IPS-15b (cell line): ENCODE results near the gene PTGER2.

Experiments
- H3K27me3 ChIP-seq: one replicate; pipeline ENCODE4 v1.6.1; 2013; ENCODE audit warnings: low read length; ENCODE audit not compliant: control insufficient read depth, insufficient read depth
- H3K36me3 ChIP-seq: one replicate; pipeline ENCODE4 v1.6.1; 2013; ENCODE audit warnings: low read length; ENCODE audit not compliant: control insufficient read depth, insufficient read depth
- H3K4me1 ChIP-seq: one replicate; pipeline ENCODE4 v1.6.1; 2013; ENCODE audit warnings: mild to moderate bottlenecking, low read length; ENCODE audit not compliant: control insufficient read depth, insufficient read depth
- H3K4me3 ChIP-seq: one replicate; pipeline ENCODE4 v1.5.1; 2013; ENCODE audit warnings: low read depth, low read length
- H3K9ac ChIP-seq: one replicate; pipeline ENCODE4 v1.6.1; 2013; ENCODE audit warnings: low read depth, mild to moderate bottlenecking, low read length
- H3K9me3 ChIP-seq: one replicate; pipeline ENCODE4 v1.6.1; 2013; ENCODE audit warnings: mild to moderate bottlenecking, low read length; ENCODE audit not compliant: control insufficient read depth, insufficient read depth

Gene PTGER2

GRCh38 chr14:52277552-52277951, 36.6 kb upstream of the PTGER2 start:
- Histone ChIP-seq H3K36me3 (no peaks in the 10 kb centered on the region), H3K27me3 (no peaks in the 10 kb centered on the region), H3K4me3 (no peak overlapping the region), H3K9me3 (no peaks in the 10 kb centered on the region), H3K4me1 (peaks cover 6% of the 10 kb centered on the region), H3K9ac (no peak overlapping the region)

GRCh38 chr14:52279408-52279807, 34.7 kb upstream of the PTGER2 start:
- no peak overlapping the region for H3K4me3 ChIP-seq
- H3K36me3 ChIP-seq = no peaks in the 10 kb centered on the region

DNA sequence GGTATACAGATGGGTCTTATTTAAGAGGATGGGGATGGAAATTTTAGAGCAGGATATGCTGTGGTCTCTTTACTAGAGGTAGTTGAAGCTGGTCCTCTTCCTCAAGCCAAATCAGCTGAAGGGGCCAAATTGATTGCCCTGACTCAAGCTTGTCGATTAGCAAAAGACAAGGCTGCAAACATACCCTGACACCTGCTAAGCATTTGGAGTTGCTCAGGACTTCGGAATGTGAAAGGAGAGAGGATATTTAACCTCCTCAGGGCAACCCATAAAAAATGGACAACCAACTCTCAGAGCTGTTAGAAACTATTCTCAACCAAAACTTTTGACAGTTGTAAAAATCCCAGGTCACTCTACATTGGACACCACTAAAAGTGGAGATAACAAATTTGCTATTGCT, 31.0 kb upstream of the PTGER2 start:
- Histone ChIP-seq H3K4me1 (peaks cover 4% of the 10 kb centered on the region), H3K36me3 (no peaks in the 10 kb centered on the region), H3K27me3 (no peaks in the 10 kb centered on the region), H3K9ac (no peak overlapping the region), H3K9me3 (no peaks in the 10 kb centered on the region), H3K4me3 (no peak overlapping the region)

More at GRCh38 chr14:52279408-52279807, 34.7 kb upstream of the PTGER2 start:
- Histone ChIP-seq H3K4me1 (peaks cover 6% of the 10 kb centered on the region), H3K27me3 (no peaks in the 10 kb centered on the region), H3K9ac (no peak overlapping the region), H3K9me3 (no peaks in the 10 kb centered on the region)

DNA sequence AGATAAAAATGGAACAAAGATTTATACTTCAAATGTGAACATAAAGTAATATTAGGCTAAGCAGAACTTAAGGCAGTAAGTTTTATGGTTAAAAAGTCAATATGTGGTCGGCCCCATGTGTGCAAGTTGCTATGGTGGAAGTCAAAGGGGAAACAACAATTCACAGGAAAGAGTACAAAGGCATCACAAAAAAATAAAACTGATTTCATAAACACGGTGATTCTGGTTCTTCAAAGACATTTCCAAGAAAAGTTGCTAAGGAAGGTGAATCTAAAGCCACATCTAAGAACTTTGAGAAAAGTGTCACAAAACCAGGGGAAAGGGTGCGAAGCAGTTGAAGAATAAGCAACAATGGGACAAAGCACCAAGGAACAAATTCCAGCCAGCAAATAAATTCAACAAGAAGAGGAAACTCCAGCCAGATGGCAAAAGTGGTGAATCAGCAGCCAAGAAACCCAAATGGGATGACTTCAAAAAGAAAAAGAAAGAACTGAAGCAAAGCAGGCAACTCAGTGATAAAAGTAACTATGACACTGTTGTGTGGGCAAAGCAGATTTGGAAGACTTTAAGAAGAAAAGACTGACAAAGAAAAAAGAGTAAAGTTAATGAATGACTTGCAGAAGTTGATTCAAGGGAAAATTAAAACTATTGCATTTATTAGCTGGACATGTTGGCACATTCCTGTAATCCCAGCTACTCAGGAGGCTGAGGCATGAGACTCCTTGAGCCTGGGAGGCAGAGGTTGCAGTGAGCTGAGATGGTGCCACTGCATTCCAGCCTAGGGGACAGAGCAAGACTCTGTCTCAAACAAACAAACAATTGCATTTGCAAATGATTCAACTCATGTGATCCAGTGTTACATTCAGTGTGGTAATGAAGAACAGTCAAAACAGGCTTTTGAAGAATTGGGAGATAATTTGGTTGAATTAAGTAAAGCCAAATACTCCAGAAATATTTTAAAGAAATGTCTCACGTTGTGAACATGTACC, 27.2 kb upstream of the PTGER2 start:
- H3K4me3 ChIP-seq = no peak overlapping the region
- no peaks in the 10 kb centered on the region for H3K36me3 ChIP-seq
- no peaks in the 10 kb centered on the region for H3K27me3 ChIP-seq
- no peaks in the 10 kb centered on the region for H3K9me3 ChIP-seq
- H3K9ac ChIP-seq = no peak overlapping the region
- no peaks in the 10 kb centered on the region for H3K4me1 ChIP-seq

DNA sequence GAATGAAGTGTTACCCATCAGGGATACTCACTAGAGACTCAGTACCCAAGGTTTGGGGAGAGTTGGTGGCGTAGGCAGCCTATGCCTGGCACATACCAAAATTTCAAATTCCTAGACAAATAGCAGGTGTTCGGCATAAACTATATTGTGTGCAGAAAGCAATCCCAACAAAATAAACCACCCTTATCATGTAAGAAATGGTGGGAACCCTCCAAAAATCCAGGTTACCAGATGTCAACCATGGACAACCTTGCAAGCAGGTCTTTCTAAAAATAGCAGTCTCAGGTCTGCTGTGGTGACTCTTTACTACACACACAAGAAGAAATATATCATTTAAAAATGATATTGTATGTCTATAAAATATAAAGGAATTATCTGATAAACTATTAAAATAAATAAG, 17.7 kb upstream of the PTGER2 start:
- no peak overlapping the region for H3K4me3 ChIP-seq
- no peak overlapping the region for H3K9ac ChIP-seq
- no peaks in the 10 kb centered on the region for H3K27me3 ChIP-seq
- no peaks in the 10 kb centered on the region for H3K4me1 ChIP-seq
- H3K9me3 ChIP-seq = no peaks in the 10 kb centered on the region
- H3K36me3 ChIP-seq = no peaks in the 10 kb centered on the region

DNA sequence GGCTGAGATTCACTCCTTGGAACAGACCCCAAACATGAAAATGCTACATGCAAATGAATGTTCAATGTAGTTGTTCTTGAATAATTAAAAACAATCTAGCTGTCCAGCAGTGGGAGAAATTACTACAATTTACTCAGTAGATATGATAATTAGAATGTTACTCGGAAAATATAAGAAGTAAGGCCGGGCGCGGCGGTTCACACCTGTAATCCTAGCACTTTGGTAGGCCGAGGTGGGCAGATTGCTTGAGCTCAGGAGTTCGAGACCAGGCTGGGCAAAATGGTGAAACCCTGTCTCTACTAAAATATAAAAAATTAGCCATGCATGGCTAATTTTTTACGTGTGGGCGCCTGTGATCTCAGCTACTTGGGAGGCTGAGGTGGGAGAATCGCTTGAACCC, 15.3 kb upstream of the PTGER2 start:
- Histone ChIP-seq H3K36me3 (no peaks in the 10 kb centered on the region), H3K4me3 (no peak overlapping the region), H3K4me1 (no peaks in the 10 kb centered on the region), H3K9me3 (no peaks in the 10 kb centered on the region), H3K27me3 (no peaks in the 10 kb centered on the region), H3K9ac (no peak overlapping the region)

- Histone ChIP-seq H3K4me1 (no peaks in the 10 kb centered on the region), H3K27me3 (no peaks in the 10 kb centered on the region), H3K4me3 (no peak overlapping the region), H3K9me3 (no peaks in the 10 kb centered on the region), H3K36me3 (no peaks in the 10 kb centered on the region), H3K9ac (no peak overlapping the region)
Measured at GRCh38 chr14:52299692-52300278, 14.3 kb upstream of the PTGER2 start.

GRCh38 chr14:52303236-52303635, 10.9 kb upstream of the PTGER2 start:
- no peaks in the 10 kb centered on the region for H3K36me3 ChIP-seq

GRCh38 chr14:52304248-52304904, 9.7 kb upstream of the PTGER2 start:
- Histone ChIP-seq H3K36me3 (no peaks in the 10 kb centered on the region), H3K9ac (no peak overlapping the region), H3K9me3 (no peaks in the 10 kb centered on the region), H3K4me1 (peaks cover 4% of the 10 kb centered on the region), H3K4me3 (no peak overlapping the region), H3K27me3 (no peaks in the 10 kb centered on the region)

More at GRCh38 chr14:52303236-52303635, 10.9 kb upstream of the PTGER2 start:
- H3K27me3 ChIP-seq = no peaks in the 10 kb centered on the region
- H3K9me3 ChIP-seq = no peaks in the 10 kb centered on the region
- H3K9ac ChIP-seq = no peak overlapping the region
- no peak overlapping the region for H3K4me3 ChIP-seq
- no peaks in the 10 kb centered on the region for H3K4me1 ChIP-seq

DNA sequence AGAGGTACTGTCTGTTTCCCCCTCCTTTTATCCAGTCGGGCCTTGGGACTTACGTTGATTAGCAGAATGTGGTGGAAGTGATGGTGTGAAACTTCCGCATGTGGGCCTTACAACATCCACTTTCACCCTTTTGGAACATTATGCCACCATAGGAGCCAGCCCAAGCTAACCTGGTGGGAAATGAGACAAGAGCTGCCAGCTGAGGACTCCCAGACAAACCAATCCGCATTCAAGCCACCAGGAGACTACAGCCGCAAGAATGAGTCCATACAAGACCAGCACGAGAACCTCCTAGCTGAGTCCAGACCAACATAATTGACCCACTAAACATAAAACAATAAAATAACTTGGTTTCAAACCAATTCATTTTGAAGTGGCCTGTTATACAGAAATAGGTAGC, 9.1 kb upstream of the PTGER2 start:
- H3K4me3 ChIP-seq = no peak overlapping the region
- H3K36me3 ChIP-seq = no peaks in the 10 kb centered on the region
- H3K9me3 ChIP-seq = no peaks in the 10 kb centered on the region
- no peak overlapping the region for H3K9ac ChIP-seq
- H3K4me1 ChIP-seq = peaks cover 4% of the 10 kb centered on the region
- H3K27me3 ChIP-seq = peaks cover 5% of the 10 kb centered on the region

- H3K9me3 ChIP-seq = no peaks in the 10 kb centered on the region
- peaks cover 25% of the 10 kb centered on the region for H3K27me3 ChIP-seq
- H3K4me1 ChIP-seq = peaks cover 4% of the 10 kb centered on the region
- no peaks in the 10 kb centered on the region for H3K36me3 ChIP-seq
- no peak overlapping the region for H3K4me3 ChIP-seq
- no peak overlapping the region for H3K9ac ChIP-seq
Measured at GRCh38 chr14:52307376-52307775, 6.7 kb upstream of the PTGER2 start.
